ENCODE results near the gene IGFBPL1. TPM values are rescaled to one million over a fixed set of nuclear protein-coding genes. Genes with fewer than 3 reads are reported as not detected.
A peak's percentile ranks its signal among the peaks of the same experiment; 100 is the strongest.

The IGFBPL1 gene
- total and polyA plus RNA-seq, 4 donors, result 0.08 TPM; not detected in 3

DNA sequence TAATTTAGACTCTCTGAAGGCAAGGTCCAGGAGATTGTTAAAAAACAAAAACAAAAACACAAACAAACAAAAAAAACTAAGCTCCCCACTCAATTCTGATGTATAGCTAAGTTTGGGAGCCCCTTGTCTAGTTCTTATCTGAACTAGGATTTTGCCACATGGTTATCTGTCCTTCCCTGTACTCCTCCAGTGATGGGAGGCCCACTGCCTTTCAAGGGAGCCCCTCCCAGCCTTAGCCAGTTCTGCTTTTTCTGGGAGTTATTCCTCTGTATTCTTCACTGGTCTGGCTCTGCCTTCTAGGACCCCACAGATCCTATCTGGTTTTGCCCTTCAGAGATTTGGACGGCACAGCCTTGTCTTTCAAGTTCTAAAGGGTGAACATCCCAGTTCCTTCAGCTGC lies 33.8 kb downstream of the IGFBPL1 start:
- H3K4me1 ChIP-seq (ENCODE audit: control insufficient read depth in 4 of 4, insufficient read depth in 4 of 4, low read length in 3 of 4), result peaks cover 12 to 85% (median 76%) of the 10 kb centered on the region in 4 donors
- DNase-seq (ENCODE audit: low spot score), result no peak
- H3K36me3 ChIP-seq (ENCODE audit: control insufficient read depth in 4 of 4, insufficient read depth in 3 of 4, low read depth in 1 of 4, low read length in 3 of 4), result peaks cover 0 to 2% (median 0%) of the 10 kb centered on the region in 4 donors
- no peak overlapping the region for H3K27ac ChIP-seq (ENCODE audit: low read depth in 1 of 2, low read length in 2 of 2)
- H3K4me3 ChIP-seq (ENCODE audit: low read depth in 1 of 3, low read length in 3 of 3), result no peak overlapping the region
- no peaks in the 10 kb centered on the region for H3K9me3 ChIP-seq (ENCODE audit: control insufficient read depth in 4 of 4, low read length in 3 of 4)
- no peaks in the 10 kb centered on the region for H3K27me3 ChIP-seq (ENCODE audit: control insufficient read depth in 4 of 4, insufficient read depth in 4 of 4, low read length in 3 of 4)
- TF ChIP-seq, protein P1, sequence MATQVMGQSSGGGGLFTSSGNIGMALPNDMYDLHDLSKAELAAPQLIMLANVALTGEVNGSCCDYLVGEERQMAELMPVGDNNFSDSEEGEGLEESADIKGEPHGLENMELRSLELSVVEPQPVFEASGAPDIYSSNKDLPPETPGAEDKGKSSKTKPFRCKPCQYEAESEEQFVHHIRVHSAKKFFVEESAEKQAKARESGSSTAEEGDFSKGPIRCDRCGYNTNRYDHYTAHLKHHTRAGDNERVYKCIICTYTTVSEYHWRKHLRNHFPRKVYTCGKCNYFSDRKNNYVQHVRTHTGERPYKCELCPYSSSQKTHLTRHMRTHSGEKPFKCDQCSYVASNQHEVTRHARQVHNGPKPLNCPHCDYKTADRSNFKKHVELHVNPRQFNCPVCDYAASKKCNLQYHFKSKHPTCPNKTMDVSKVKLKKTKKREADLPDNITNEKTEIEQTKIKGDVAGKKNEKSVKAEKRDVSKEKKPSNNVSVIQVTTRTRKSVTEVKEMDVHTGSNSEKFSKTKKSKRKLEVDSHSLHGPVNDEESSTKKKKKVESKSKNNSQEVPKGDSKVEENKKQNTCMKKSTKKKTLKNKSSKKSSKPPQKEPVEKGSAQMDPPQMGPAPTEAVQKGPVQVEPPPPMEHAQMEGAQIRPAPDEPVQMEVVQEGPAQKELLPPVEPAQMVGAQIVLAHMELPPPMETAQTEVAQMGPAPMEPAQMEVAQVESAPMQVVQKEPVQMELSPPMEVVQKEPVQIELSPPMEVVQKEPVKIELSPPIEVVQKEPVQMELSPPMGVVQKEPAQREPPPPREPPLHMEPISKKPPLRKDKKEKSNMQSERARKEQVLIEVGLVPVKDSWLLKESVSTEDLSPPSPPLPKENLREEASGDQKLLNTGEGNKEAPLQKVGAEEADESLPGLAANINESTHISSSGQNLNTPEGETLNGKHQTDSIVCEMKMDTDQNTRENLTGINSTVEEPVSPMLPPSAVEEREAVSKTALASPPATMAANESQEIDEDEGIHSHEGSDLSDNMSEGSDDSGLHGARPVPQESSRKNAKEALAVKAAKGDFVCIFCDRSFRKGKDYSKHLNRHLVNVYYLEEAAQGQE (IDR thresholded peaks at IDR 0.05), result no peak
- TF ChIP-seq FOXA1 (IDR thresholded peaks at IDR 0.05) (no peak), TAF1 (conservative IDR thresholded peaks at IDR 0.05) (no peak), EGR1 (IDR thresholded peaks at IDR 0.05; ENCODE audit: low read depth in 2 of 2) (no peak), HNF4G (IDR thresholded peaks at IDR 0.05) (no peak), GABPA (IDR thresholded peaks at IDR 0.05 in 1 of 2, conservative IDR thresholded peaks at IDR 0.05 in 1 of 2) (no peak), YY1 (IDR thresholded peaks at IDR 0.05) (no peak), NR2F2 (IDR thresholded peaks at IDR 0.05) (no peak), RAD21 (IDR thresholded peaks at IDR 0.05) (no peak), SP1 (IDR thresholded peaks at IDR 0.05) (no peak)
- TF ChIP-seq, protein P2, sequence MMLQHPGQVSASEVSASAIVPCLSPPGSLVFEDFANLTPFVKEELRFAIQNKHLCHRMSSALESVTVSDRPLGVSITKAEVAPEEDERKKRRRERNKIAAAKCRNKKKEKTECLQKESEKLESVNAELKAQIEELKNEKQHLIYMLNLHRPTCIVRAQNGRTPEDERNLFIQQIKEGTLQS (IDR thresholded peaks at IDR 0.05), result no peak
- TF ChIP-seq, protein P3, sequence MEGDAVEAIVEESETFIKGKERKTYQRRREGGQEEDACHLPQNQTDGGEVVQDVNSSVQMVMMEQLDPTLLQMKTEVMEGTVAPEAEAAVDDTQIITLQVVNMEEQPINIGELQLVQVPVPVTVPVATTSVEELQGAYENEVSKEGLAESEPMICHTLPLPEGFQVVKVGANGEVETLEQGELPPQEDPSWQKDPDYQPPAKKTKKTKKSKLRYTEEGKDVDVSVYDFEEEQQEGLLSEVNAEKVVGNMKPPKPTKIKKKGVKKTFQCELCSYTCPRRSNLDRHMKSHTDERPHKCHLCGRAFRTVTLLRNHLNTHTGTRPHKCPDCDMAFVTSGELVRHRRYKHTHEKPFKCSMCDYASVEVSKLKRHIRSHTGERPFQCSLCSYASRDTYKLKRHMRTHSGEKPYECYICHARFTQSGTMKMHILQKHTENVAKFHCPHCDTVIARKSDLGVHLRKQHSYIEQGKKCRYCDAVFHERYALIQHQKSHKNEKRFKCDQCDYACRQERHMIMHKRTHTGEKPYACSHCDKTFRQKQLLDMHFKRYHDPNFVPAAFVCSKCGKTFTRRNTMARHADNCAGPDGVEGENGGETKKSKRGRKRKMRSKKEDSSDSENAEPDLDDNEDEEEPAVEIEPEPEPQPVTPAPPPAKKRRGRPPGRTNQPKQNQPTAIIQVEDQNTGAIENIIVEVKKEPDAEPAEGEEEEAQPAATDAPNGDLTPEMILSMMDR (IDR thresholded peaks at IDR 0.05; ENCODE audit: low read depth, low read length, missing input control), result no peak
- TF ChIP-seq, protein P4, sequence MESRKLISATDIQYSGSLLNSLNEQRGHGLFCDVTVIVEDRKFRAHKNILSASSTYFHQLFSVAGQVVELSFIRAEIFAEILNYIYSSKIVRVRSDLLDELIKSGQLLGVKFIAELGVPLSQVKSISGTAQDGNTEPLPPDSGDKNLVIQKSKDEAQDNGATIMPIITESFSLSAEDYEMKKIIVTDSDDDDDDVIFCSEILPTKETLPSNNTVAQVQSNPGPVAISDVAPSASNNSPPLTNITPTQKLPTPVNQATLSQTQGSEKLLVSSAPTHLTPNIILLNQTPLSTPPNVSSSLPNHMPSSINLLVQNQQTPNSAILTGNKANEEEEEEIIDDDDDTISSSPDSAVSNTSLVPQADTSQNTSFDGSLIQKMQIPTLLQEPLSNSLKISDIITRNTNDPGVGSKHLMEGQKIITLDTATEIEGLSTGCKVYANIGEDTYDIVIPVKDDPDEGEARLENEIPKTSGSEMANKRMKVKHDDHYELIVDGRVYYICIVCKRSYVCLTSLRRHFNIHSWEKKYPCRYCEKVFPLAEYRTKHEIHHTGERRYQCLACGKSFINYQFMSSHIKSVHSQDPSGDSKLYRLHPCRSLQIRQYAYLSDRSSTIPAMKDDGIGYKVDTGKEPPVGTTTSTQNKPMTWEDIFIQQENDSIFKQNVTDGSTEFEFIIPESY (IDR thresholded peaks at IDR 0.05), result no peak
- TF ChIP-seq, protein P5, sequence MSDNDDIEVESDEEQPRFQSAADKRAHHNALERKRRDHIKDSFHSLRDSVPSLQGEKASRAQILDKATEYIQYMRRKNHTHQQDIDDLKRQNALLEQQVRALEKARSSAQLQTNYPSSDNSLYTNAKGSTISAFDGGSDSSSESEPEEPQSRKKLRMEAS (IDR thresholded peaks at IDR 0.05), result no peak
- WGBS, result 41% methylated on average over 1 of the region's 1 CpG
- no peak overlapping the region for H3K9ac ChIP-seq (ENCODE audit: low read depth in 1 of 2, low read length in 2 of 2)

DNA sequence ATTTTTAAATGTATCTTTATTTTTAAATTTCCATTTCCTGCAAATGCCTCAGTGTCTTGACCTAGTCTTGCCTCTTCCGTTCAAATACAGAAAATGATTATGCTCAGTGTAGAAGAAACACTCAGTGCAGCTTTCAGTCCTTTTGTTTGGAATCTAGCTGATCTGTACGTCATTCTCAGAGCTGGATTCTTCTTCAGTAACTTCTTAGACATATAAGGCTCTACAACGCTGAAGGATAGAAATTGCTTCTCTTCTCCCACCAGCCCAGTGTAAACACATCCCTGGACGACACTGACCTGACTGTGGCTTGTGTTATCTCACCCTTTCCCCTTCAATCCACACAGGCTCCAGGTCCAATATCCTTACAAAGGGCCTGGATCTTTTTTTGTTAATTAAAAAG lies 34.9 kb downstream of the IGFBPL1 start:
- WGBS, result 15% methylated on average over 4 of the region's 4 CpGs
- DNase-seq (ENCODE audit: low spot score), result no peak
- no peak overlapping the region for H3K9ac ChIP-seq (ENCODE audit: low read depth in 1 of 2, low read length in 2 of 2)

More for the DNA sequence above, 34.9 kb downstream of the IGFBPL1 start:
- Histone ChIP-seq H3K4me1 (ENCODE audit: control insufficient read depth in 4 of 4, insufficient read depth in 4 of 4, low read length in 3 of 4) (peaks cover 12 to 80% (median 73%) of the 10 kb centered on the region in 4 donors), H3K27me3 (ENCODE audit: control insufficient read depth in 4 of 4, insufficient read depth in 4 of 4, low read length in 3 of 4) (no peaks in the 10 kb centered on the region), H3K27ac (ENCODE audit: low read depth in 1 of 2, low read length in 2 of 2) (peak overlapping the region; percentile 66 to 80), H3K36me3 (ENCODE audit: control insufficient read depth in 4 of 4, insufficient read depth in 3 of 4, low read depth in 1 of 4, low read length in 3 of 4) (no peaks in the 10 kb centered on the region), H3K9me3 (ENCODE audit: control insufficient read depth in 4 of 4, low read length in 3 of 4) (peaks cover 2 to 9% (median 3%) of the 10 kb centered on the region in 4 donors), H3K4me3 (ENCODE audit: low read depth in 1 of 3, low read length in 3 of 3) (no peak overlapping the region)
- TF ChIP-seq, protein P5 (IDR thresholded peaks at IDR 0.05), result no peak
- peak in 1 of 2 donors; percentile 36 for TF ChIP-seq HNF4A (conservative IDR thresholded peaks at IDR 0.05)

Measured in liver (tissue), 9 donors.